Left lung (tissue), 10 donors: Measurements from ENCODE around the gene TIAM2. TPM values are rescaled to one million over a fixed set of nuclear protein-coding genes. Genes with fewer than 3 reads are reported as not detected.

Experiments
- ATAC-seq: fragments of 200-7000 bp; cut with Tn5 transposase; one replicate; pipeline ENCODE4 v1.9.1; 2020; ENCODE audit warnings: moderate library complexity
- DNase-seq, 4 donors: peaks; one replicate each; pipeline ENCODE4 v3.0.0-alpha.2; 2013 to 2020
- H3K27ac ChIP-seq, 2 donors: fragments of 200-600 bp; sonication (generic) in 1 of 2; one replicate each; pipeline versions ENCODE4 v1.5.0 to v1.8.0; 2020 to 2021
- H3K27me3 ChIP-seq, 2 donors: fragments of 200-600 bp; sonication (generic) in 1 of 2; one replicate each; pipeline versions ENCODE4 v1.5.0 to v1.8.0; 2020 to 2021
- H3K36me3 ChIP-seq, 2 donors: fragments of 200-600 bp; sonication (generic) in 1 of 2; one replicate each; pipeline versions ENCODE4 v1.5.0 to v1.8.0; 2020 to 2021
- H3K4me1 ChIP-seq, 2 donors: fragments of 200-600 bp; one replicate each; pipeline ENCODE4 v1.8.0; 2021
- H3K4me3 ChIP-seq, 2 donors: fragments of 200-600 bp; sonication (generic) in 1 of 2; one replicate each; pipeline versions ENCODE4 v1.5.0 to v1.8.0; 2020 to 2021; ENCODE audit warnings: mild to moderate bottlenecking in 1 of 2
- H3K9me3 ChIP-seq, 2 donors: fragments of 200-600 bp; sonication (generic) in 1 of 2; one replicate each; pipeline versions ENCODE4 v1.5.0 to v1.8.0; 2020 to 2021
- intact Hi-C, 2 donors: fragments of 100-400 bp; cut with DNase I; formaldehyde crosslinking; loops; one replicate each; pipeline versions ENCODE4 v1.11.2 to v1.14.2; 2022
- polyA plus RNA-seq, 6 donors: library from polyadenylated mRNA; unstranded; fragments of 120-200 nt; gene quantifications; one replicate each; pipeline ENCODE4 v1.2.1, GENCODE V29; 2013; ENCODE audit not compliant: insufficient read length in 6 of 6
- total RNA-seq, 2 donors: library from RNA; stranded (reverse); fragmentation: NEBNext Ultra II Directional; extraction: Animal tissue kit (Norgen Biotek cat#: 25700); gene quantifications; one replicate each; pipeline ENCODE4 v1.2.1, GENCODE V29; 2021
- TF ChIP-seq, protein P1 (sequence below), 2 donors: fragments of 200-600 bp; sonication (generic) in 1 of 2; IDR thresholded peaks; one replicate each; pipeline versions ENCODE4 v1.5.0 to v1.8.0; 2021; ENCODE audit warnings: antibody characterized with exemption in 2 of 2
- donor health status: DM: no; HTN: yes; CAD: no.
- donor health status: DM: no; HTN: no; CAD: no.

Gene TIAM2
- total and polyA plus RNA-seq, 8 donors, result 6.9 to 25.0 (median 20.6) TPM

DNA sequence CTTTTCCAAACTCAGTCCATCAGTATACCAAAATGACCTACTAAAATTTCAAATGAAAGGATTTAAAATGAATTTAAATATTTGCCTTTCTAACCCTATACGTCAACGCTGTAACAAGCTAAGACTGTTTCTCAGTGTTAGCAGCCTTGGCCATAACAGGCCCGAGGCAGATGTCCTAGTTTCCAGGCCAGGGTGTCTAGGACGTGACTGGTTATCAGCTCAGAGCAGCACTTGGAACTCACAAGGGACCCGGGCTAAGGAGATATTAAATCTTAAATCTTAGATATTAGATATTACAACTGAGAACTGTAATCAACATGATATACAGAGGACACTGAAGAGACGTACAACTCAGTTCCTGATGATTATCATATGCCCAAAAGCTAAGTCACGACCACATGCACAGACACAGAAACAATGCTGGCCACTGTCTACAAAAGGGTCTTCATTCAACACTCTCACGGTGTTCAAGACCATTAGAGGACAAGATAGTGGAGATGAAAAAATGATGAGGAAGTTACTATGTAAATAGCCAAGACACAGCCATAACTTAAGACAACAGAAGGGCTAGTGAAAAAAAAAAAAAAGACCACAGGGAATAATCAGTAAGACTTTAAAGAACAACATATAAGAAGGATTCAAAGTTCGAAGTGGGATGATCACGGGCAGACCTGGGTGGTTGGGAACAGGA is 268.4 kb downstream of the TIAM2 start, which contains the start of gene CLDN20:
TSS of gene CLDN20 (plus strand) at position 641 of the 691 bp plus-strand sequence. CDS start 11,707 bp downstream, outside the sequence.
- DNase-seq (no peak), ATAC-seq (no peak)
- no peaks in the 10 kb centered on the region for H3K4me1 ChIP-seq
- H3K4me3 ChIP-seq, result no peak within 1 kb of the TSS
- no peaks in the 10 kb centered on the region for H3K9me3 ChIP-seq
- TF ChIP-seq, protein P1, sequence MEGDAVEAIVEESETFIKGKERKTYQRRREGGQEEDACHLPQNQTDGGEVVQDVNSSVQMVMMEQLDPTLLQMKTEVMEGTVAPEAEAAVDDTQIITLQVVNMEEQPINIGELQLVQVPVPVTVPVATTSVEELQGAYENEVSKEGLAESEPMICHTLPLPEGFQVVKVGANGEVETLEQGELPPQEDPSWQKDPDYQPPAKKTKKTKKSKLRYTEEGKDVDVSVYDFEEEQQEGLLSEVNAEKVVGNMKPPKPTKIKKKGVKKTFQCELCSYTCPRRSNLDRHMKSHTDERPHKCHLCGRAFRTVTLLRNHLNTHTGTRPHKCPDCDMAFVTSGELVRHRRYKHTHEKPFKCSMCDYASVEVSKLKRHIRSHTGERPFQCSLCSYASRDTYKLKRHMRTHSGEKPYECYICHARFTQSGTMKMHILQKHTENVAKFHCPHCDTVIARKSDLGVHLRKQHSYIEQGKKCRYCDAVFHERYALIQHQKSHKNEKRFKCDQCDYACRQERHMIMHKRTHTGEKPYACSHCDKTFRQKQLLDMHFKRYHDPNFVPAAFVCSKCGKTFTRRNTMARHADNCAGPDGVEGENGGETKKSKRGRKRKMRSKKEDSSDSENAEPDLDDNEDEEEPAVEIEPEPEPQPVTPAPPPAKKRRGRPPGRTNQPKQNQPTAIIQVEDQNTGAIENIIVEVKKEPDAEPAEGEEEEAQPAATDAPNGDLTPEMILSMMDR (IDR thresholded peaks at IDR 0.05), result no peak
- H3K27me3 ChIP-seq, result no peaks in the 10 kb centered on the region
- intact Hi-C loops, result no loop called here
- peaks cover 0 to 17% of the 10 kb centered on the region in 2 donors for H3K36me3 ChIP-seq
- no peak within 1 kb of the TSS for H3K27ac ChIP-seq

DNA sequence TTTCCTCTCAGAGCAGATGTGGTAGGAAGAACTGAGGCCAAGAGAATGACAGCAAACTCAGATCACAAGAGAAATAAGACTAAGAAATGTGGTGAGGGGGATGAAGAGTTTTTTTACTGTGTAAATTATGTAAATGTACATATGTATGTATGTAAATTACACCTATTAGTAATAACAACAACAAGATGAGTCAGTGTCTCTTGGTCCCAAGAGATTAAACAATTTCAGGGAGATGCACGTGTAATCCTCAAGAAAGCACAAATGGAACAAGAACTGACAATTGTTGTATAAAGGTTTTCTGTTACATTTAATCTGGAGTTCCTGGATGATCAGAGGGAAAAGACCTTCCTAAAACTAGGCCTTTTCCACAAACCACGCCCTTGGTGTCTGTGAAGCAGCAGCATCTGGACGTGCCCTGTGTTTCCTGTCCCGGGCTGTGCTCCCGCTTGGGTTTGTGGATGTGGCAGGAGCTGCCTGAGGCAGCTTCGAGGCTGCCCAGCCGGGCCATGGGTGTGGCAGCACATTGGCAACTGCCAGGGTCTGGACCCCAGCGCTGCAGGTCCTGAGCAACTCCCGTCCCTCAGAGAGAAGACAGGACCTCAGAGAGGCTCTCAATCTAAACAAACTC is 269.7 kb downstream of the TIAM2 start:
- Histone ChIP-seq H3K4me3 (no peak overlapping the region), H3K27me3 (no peaks in the 10 kb centered on the region), H3K36me3 (peaks cover 0 to 5% of the 10 kb centered on the region in 2 donors), H3K9me3 (no peaks in the 10 kb centered on the region), H3K27ac (no peak overlapping the region), H3K4me1 (no peaks in the 10 kb centered on the region)
- intact Hi-C loops, result no loop called here
- no peak for ATAC-seq
- DNase-seq, result peak in 1 of 4 donors; percentile 77
- TF ChIP-seq, protein P1 (IDR thresholded peaks at IDR 0.05), result no peak

DNA sequence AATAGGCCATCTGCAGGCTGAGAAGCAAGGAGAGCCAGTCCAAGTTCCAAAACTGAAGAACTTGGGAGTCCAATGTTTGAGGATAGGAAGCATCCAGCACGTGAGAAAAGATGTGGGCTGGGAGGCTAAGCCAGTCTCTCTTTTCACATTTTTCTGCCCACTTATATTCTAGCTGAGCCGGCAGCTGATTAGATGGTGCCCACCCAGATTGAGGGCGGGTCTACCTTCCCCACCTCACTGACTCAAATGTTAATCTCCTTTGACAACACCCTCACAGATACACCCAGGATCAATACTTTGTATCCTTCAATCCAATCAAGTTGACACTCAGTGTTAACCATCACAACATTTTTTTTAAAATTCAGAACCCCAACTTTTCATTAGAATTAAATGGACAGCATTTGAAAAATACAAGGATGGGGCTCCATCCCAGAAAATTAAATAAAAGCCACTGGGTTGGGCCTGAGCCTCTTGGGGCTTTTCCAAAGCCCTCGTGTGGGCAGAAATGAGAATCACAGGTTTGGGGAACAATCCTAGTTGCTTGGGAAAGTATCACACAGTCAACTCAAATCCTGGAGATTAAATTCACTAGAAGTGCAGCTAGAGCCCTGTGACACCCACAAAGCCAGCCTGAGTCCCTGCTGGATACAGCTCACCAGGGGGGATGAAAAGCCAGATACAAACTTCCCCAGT is 270.9 kb downstream of the TIAM2 start:
- intact Hi-C loops, result no loop called here
- Histone ChIP-seq H3K9me3 (no peaks in the 10 kb centered on the region), H3K4me1 (no peaks in the 10 kb centered on the region), H3K36me3 (no peaks in the 10 kb centered on the region), H3K4me3 (no peak overlapping the region), H3K27me3 (no peaks in the 10 kb centered on the region), H3K27ac (no peak overlapping the region)
- ATAC-seq (no peak), DNase-seq (no peak)
- TF ChIP-seq, protein P1 (IDR thresholded peaks at IDR 0.05), result no peak

DNA sequence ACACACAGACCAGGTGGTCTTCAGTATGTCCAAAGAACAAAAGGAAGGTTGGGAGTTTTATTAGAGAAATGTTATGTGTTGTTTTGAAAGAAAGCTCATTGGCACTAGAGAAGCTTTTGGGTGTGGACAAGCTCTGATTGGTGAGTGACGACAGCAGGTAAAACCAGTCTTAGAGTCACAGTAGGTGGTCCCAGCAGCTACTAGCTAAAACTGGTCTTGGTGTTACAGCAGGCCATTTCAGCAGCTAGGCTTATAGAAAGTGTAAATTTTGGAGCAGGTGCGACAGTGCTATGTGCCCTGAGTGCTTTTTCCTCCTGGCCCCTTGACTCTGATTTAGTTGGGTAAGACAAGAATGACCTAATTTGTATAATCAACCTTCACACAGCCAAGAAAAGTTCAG is 272.3 kb downstream of the TIAM2 start:
- Histone ChIP-seq H3K27me3 (no peaks in the 10 kb centered on the region), H3K27ac (no peak overlapping the region), H3K4me3 (no peak overlapping the region), H3K9me3 (no peaks in the 10 kb centered on the region), H3K4me1 (no peaks in the 10 kb centered on the region), H3K36me3 (peaks cover 0 to 1% of the 10 kb centered on the region in 2 donors)
- intact Hi-C loops, result no loop called here
- TF ChIP-seq, protein P1 (IDR thresholded peaks at IDR 0.05), result no peak
- DNase-seq, result no peak
- ATAC-seq, result no peak
